Measurements from ENCODE around the gene RAD9A.

The RAD9A gene

DNA sequence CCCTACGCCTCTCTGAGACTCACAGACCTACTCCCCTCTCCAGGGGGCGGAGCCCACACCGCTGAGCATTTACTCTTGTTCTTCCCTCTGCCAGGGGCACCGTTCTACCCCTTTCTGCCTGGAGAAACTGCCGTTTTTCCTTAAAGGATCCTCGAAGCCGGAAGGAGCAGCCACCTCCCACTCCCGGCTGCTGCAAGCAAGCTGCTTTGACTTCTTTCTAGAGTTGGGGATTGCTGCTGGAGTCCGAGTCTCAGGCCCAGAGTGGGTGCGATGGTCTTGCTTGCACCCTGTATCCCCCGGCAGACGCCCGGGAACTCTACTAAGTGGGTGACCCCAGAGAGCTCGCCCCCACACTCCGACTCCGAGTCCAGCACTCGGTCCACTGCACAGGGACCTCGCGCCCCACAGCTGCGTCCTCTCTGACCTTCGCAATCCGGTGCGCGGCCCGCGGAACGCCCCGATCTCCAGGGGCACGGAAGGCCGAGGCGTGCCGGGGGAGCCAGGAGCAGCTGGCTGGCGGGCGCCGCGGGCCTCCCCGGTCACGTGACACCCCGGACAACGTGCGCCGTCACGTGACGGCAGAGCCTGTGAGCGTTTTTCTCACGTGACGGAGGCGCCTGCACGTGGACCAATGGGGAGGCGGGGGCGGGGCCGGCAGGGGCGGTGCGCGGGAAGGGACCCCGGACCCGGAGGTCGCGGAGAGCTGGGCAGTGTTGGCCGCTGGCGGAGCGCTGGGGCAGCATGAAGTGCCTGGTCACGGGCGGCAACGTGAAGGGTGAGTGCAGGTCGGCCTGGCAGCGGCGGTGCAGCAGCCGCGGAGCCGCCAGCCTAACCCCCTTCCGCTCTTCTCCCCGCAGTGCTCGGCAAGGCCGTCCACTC is at the start of gene RAD9A:
Gene RAD9A (plus strand): TSS at position 683 of the 879 bp plus-strand sequence. CDS start 59 bp downstream, at position 742.
- DNase-seq (ENCODE audit: low spot score) = peak; percentile 98

DNA sequence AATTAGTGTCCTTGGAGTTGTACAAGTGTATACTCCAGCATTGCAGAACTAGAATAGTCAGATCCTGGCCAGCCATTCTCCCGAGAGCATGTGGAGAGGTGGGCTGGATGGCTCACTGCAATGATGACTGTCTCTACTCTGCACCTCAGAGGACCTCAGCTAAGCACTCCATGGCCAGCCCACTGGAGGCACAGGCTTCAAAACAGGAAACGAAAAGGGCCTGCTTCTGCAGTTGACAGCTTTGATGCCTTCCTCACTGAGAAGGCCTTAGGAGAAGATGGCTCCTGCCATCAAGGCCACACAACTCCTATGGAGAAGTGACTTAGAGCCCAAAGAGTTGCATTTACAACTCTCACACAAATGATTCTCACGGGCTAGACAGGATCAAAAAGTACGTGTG is 47.5 kb upstream of the RAD9A start:
- no peak for DNase-seq (ENCODE audit: low spot score)

DNA sequence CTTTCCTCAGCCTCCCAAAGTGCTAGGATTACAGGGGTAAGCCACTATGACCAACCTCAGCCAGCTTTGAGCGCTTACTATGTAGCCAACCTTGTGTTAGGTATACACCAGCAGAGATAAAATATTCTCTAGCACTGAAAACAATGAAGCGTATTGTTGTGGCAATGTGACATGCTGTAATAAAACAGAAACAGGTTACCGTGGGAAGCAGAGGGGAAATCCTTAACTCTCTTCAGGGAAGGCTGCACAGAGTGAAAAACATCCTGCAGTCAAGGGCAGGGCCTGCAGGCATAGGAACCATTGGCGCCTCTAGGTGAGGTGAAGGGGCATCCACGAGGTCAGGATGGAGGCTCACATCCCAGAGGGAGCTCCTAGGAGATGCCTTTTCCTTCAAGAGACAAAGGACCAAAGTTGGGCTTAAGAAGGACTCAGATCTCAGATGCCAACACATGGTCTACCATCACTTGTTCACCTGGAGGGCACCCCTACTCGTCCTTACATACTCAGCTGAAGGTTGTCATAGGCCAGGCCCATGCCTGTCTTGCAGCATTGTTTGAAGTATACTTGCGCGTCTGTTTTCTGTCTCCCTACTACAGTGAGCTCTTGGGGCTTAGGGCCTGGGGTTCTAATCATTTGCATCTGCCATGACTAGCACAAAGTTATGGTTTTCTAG is 46.4 kb upstream of the RAD9A start:
- DNase-seq (ENCODE audit: low spot score) = no peak

DNA sequence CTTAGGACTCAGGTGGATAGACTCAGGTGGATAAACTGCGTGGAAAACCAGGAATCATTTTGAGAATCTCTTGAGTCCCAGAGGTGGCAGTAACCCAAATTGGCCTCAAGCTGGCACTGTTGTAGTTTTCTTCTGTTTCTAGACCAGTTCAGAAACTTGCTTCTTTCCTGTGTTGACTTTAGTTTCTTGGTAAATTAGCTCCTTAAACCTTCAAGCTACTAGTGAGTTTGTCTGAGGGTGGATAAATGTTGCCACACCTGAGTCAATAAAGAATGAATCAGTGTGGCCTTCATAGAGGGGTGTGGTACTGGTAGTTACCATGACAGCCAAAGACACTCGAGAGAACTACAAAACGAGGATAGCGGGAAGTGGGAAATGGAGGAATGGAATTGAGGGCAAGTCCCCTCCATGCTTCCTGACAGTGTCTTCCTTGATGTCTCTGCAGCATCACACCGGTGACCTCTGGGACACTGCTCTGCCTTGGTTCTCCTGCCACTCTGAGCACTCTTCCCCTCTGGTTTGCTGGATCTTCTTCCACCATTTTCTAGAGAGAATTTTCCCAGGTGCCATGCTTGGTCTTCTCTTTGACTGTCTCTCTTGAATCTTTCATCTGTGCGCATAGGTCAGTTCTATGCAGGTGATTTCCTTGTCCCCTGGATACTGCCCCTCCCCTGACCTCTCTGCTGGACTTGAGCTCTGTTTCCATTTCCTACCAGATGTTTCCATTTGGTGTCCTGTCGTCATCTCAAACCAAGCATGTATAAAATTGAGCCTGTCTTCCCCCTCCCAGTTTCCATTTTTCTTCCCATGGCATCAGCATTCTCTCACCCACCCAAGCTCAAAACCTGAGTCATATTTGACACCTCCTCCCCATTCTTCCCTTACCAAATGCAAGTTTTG is 45.6 kb upstream of the RAD9A start:
- peak; percentile 61 for DNase-seq (ENCODE audit: low spot score)

DNA sequence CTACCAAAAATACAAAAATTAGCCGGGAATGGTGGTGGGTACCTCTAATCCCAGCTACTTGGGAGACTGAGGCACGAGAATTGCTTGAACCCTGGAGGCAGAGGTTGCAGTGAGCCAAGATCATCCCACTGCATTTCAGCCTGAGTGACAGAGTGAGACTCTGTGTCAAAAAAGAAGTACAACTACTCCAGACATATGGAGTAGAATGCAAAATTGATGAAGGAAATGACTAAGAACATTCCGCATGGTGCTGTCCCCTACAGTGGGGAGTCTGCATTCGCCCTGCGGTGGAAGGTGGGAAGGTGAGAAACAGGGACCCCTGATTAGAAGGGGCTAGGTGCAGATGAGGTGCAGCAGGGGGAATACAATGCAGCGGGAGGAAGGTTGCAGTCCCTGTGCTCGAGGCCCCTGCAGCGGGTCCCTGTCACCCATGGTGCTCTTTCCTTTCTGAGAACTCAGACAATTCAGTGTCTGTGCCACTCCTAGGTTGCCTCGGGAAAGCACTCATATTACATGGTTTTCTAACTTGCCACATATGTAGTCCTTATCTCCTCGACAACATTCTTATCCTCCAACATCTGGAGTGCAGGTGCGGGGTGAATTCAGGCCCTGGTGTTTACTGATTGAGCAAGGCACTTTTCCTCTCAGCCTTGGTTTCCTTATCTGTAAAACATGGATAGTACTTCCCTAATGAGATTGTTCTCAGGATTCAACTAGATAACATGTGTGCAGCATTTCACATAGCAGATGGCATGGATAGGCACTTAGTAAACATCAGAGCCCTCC is 43.6 kb upstream of the RAD9A start:
- DNase-seq (ENCODE audit: low spot score) = no peak

DNA sequence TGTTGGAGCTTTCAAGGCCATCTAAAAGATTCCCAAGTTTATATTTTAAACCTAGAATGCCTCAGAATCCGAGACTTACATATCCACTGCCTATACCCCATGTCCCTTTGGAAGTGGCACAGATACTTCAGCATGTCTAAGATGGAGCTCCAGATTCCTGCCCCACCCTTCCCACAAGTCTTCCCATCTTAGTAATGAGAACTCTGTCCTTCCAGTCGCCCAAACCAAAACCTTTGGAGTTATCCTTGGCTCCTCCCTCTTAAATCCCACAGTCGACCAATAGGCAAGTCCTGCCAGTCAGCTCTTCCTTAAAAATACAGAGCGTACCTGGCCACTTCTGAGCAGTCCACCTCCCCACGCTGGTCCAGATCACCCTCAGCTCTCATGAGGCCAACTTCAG is 42.8 kb upstream of the RAD9A start:
- no peak for DNase-seq (ENCODE audit: low spot score)

DNA sequence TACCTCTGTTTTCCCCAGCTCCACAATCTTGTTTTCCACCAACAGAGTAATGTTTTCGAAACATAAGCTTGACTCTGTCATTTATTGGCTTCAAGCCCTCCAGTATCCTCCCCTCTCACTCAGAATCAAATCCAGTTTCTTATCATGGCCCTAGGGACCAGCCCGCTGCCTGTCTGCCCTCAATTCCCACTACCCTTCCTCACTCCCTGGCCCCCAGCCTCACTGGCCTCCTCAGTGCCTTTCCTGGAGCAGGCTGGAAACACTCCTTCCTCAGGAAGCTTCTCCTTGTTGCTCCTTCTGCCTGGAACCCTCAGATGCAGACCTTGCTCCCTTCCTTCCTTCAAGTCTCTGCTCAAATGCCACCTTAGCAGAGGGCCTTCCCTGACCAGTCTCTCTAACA is 42.3 kb upstream of the RAD9A start:
- no peak for DNase-seq (ENCODE audit: low spot score)

DNA sequence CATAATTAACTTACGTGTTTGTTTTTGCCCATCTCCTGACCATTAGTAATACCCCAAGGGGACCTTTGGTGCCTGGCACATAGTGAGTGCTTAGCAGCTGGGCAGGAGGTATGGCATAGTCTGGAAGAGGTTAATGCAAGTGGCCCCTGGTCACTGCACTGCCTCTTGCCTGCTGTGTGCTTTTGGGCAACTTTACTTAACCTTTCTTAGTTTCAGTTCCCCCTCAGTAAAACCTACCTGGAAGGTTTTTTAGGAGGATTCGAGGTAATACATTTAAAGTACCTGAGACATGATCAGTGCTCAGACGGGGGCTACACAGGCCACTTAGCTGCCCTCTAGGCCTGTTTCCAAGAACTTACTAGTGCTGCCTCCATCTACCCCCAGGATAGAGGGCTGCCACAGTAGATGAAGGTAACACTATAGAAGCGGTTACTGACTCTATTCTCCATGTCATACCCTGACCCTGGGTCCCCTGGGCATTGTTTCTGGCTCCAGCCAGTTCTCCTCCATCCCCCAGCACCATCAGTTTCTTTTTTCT is 41.8 kb upstream of the RAD9A start:
- no peak for DNase-seq (ENCODE audit: low spot score)

DNA sequence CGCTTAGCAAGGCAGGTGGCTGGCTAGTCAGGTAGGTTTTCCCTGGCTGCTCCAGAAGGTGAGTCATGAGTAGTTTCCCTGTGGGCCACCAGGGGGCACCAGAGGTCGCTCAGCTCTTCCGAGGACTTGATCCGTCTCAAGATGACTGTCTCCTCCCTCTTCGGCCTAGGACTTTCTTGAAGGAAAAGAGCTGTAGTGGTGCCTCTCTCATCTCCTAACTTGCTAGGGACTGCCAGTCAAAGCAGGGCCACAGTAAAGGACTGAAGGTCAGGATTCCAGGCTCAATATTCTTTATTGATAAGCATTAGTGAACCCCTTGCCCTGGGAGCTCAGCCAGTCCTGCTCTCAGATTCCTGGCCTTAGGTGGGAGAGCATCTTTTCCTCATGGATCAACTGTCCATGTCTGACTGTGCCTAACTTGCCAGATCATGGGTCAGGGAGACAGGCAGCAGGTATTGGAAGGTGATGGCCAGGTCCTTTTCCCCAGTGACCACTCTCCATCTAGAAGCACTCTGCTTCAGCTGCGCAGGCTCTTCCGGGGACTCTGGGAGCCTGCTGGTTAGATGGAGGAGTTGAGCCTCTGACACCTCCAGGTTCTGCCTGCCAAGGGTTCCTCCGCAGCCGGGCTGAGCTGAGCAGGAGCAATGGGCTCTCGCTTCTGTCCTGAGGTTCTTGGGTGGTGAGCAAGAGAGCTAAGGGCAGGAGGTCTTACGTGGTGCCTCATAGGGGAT is 40.3 kb upstream of the RAD9A start:
- peak; percentile 86 for DNase-seq (ENCODE audit: low spot score)

DNA sequence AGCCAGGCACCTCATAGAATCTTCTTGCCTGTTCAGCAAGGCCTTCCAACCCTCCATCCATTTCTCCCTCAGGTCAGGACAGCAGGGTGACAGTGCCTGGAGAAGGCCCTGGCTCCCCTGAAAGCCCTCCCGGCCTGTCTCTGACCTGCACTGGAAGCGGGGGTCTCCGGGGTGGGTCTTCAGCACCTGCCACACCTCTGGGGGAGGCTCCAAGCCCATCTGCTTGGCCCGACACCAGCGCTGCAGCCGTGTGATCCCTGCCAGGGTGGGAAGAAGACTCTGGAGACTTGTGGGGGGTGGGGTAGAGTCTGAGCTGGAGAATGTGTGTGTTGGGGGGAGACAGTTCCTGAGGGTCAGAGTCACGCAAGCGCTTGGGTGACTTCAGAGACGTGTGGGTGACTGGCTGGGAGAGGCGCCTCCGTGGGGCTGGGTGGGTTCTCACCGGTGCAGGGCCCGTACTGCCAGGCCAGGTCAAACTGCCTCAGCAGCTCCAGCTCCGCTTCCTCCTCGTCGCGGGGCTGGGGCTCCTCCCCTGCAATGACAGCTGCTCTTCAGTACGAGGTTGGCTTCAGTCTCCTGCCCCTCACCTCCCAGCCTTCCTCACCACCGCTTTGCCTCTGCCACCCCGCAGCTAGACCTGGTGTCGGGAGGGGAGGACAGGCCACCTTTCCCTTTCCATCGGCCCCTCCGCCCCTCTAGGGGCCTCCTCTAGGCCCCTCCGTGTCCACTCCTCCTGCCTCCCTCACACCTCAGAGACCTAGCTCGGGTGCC is 39.1 kb upstream of the RAD9A start:
- peak; percentile 48 for DNase-seq (ENCODE audit: low spot score)

DNA sequence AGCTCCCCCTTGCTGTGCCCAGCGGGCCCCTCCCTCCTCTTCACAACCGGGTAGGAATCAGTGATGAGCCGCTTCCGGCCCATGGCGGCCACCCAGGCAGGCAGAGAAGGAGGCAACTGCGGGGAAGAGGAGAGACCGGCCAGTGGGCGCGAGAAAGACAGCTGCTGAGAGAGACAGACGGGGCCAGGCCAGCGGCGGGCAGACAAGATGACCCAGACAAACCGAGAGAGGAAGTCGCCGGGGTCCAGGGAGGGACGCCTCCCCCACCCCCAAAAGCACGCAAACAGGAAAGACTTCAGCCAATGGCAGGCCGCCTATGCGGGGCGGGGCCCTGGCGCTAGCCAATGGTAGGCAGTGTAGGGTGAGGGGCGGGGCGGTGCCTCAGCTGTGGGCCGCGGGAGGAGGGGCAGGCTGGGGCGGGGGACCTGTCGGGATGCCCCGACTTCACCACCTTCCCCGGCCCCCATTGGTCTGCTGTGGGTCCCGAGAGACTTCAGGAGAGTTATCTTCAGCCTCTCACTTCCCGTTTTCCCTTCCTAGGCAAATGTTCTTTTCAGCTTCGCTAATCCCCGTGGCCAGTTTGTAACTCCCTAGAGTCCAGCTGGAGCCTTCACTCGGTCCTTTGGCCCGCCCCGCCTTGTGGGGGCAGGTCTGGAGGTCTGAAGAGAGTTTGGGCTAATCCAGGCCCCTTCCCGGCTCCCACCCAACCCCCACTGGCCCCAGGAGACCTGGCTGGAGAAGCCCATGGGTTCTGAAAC is 38.3 kb upstream of the RAD9A start, which contains the start of gene POLD4:
Gene POLD4 (minus strand): TSS at position 230 of the 758 bp plus-strand sequence. CDS start 147 bp downstream, at position 83.
- peak; percentile 98 for DNase-seq (ENCODE audit: low spot score)

DNA sequence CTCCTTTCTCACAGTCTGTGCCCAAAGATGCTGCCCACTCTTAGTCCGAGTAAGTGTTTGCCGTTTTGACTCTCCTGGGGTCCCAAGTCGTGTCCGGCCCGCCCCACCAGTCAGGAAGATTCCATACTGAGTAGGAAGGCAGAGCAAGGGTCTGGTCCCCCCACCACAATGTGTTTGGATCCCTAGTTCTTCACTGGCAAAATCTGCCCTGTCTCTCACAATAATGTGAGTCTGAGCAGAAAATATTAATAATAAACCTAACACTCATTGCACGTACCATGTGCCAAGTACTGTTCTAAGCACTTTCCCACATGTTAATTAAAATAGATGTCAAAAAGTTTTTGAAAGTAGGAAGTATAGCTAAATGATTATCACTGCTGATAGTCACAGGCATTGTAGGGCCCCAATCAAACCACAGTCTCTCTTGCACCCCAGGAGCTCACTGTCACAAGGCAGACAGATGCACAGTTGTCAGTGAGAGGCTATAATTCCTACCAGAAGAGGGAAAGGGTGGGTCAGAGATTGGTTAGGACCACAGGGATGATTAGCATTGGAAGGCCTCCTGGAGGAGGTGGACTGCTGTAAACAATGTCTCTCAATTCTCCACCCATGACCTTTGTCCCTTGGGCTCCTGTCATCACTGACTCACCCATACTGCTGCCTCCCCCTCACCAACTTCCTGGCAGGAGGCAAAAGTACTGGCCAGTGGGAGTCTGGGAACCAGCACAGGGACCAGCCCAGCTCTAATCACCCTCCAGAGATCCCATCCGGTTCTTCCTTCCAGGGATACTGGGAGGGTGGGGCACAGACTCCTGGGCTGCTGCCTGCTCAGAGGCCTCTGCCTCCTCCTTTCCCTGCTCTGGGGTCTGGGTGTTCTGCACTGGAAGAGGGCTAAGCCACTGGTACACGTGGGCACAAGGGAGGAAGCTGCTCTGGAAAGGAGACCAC is 37.4 kb upstream of the RAD9A start:
- peak; percentile 91 for DNase-seq (ENCODE audit: low spot score)

DNA sequence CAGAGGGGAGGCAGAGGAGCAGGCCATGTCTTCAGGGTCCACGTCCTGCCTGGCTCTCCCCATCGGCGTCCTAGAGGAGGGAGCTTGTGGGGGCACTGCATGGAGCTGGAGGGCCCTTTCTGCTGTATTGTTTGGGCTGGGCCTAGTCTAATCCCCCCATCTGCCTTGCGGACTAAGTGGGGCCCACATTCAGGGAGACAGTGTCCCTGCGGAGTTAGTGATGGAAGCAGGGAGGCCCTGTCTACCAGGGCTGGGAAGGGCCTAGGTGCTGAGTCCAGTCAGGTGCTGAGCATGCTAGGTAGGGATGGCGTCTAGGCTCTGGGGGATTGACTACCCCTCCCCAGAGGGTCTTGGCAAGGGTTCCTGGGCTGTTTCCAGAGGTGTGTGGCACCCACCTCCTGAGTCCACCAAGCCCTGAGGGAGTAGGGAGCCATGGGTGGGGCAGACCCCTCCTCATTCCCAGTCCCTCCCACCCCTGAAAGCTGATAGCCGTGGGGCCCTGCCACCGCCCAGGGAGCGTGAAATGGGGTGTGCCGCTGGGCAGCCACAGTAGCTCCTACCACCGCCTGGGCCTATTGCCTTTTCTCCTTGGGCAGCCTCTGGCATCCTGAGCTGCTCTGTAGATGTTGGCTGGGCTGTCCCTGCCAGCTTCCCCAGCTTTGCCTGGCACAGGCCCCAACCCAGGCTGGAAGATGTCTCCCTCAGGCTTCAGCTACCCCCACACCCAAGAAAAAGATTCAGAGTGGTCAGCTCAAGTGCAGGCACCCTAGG is 36.6 kb upstream of the RAD9A start:
- no peak for DNase-seq (ENCODE audit: low spot score)

DNA sequence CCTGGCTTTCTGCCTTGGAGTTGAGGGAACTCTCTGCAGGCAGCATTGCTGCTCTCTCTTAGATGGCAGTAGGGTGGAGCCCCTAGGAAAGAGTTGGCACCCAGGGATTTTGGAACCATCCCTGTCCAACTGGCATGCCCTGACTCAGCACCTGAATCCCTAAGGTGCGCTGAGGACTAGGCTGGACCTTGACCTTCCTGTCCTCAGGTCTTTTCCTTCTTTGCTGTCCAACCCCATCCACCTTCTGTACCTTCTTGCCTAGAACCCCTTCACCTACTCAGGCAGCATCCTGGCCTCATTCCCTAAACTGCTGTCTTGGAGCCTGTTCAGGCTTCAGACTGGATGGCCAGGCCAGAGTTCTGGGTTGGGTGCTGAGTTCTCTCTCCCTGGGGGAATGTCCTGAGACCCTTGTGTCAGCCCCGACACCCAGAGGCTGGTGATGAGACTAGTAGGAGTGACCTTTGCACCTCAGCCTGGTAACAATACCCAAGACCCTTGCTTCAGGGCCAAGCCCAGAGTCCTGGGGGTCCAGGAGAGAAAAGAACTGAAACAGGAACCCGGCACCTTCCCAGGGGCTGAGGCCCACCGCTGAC is 35.9 kb upstream of the RAD9A start:
- no peak for DNase-seq (ENCODE audit: low spot score)

DNA sequence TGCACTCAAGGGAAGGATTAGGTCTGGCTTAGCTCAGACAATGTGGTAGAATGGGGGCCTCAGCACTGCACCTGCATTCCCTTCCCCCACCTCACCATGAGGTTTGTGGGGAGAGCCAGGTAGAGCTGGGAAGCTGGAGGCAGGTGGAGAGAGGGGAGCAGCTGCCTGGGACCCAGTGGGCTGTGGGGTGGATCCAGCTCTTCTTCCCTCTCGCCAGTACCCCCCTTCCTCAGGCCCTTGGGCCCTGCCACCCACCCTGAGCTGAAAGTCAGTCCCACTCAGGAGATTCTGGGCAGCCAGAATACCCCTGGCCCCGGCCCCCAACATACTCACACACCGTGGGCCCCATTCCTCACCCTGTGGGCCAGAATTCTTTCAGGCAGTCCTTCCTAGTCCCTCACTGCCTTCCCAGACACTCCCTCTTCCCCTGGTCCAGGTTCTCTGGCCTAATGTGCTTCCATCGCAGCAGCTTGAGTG is 35.4 kb upstream of the RAD9A start:
- no peak for DNase-seq (ENCODE audit: low spot score)

DNA sequence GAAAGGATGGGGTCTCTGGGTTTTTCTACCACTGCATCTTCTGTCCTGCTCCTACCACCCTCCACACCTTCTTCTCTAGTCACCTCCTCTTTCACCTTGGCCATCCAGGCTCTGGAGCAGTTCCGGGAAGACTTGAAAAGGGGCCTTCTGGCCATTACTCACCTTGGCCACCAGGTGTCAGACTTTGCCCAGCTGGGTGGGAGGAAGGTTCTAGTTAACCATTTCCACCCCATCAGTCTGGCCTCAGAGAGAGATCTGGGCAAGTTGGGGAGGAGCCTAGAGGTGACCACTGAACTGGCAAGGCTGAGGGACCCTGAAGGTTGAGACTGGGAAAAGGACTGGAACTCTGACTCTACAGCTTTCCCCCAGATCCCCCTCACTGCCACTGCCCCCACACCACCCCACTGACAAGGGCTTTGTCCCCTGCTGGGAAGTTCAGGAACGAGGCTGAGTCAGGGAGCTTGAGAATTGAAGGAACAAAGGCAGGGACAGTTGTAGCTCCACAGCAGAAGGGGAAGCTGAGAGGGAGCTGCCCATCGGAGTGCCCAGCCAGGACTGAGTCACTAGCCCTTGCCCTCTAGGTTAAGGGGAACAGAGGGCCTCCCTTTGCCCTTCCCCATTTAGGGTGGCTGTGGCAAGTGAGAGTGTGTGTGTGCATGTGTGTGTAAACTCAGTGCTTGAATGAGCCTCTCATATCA is 34.8 kb upstream of the RAD9A start:
- DNase-seq (ENCODE audit: low spot score) = peak; percentile 79

All from GM03348 (cell line).